Activated CD4-positive, alpha-beta T cell treated with anti-CD3 and anti-CD28 coated beads, Interleukin-10, Interleukin-2, amounts not matched to agents 100 ng/mL and 50 ng/mL, durations not matched to agents 16 hours and 8 hours (primary cell): ENCODE measurements around the gene MAT2B.
"Not testable (repeated sequence)": the region's sequence is repeated elsewhere in the genome, so short reads cannot be mapped to it uniquely, and the experiment has no call there.

ENCODE experiments used
- DNase-seq: peaks from one replicate; pipeline ENCODE4 v3.0.0-alpha.2; 2020

Gene MAT2B

DNA sequence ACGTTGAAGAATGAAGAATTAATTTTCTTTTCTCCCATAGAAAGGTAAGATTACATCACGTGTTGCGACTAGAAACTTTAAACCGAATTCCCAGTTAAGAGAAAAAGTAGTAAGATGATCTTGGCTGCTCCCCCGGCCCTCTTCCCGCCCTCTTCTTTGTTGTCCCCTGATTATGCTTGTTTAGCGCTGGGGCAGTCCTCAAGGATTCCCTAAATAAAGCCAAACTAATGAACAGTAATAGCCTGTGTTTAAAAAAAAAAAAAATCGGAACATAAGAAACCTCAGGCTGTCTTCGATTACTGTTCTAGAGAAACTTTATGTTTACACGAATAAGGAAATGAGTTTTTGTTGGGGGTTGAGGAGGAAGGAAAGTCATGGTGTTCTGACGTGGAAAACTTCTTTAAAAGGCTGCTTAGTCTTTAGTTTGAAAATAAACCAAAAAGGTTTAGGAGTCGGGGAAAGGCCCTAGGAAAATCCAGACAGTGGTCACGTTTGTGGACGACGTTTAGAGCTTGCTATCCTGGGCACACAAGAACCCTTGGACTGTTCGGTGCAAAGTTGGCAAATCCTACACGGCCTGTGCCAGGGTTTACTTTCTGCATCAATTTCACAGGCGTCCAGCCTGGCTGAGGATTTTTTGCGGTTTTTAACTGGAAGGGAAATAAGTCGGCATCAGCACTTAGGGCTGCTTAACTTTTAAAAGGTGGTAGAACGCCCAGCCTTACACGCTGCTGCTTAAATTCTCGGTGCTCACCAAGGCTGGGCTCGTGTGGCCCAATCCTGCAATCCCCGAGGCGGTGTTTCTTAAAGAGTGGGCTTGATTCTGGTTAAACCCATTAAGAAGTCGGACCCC is 1.1 kb upstream of the MAT2B start:
- peak; percentile 57 for DNase-seq

DNA sequence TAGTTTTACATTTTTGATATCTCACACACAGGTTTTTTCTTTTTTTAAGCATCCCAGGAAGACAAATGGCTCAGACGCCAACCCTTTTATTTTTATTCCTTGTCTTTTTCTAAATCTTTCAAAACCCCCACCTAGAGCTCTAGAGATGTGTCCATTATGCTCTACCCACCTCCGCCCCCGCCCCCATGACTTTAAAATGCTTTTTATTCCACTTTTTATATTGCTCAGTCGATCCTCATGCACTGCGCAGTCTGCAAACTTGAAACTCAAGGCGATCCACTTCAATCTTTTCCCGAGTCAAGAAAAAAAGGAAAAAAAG is 411 bp upstream of the MAT2B start:
- no peak for DNase-seq

DNA sequence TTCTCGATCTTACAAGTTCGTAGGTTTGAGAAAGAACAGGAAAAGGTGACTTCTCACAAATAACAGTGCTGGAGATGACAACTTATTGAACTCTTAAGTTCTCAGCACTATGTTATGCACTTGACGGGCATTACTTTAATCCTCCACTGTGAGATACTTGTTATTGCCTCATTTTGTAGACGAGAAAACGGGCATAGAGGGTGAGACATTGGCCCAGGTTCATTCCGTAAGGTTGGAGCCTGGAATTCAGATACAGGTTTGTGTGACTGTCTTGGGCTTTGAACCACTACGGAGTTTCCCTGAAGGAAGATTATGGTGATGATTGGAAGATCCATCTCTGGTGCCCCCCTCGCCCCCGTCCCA is 657 bp downstream of the MAT2B start:
- DNase-seq = no peak

DNA sequence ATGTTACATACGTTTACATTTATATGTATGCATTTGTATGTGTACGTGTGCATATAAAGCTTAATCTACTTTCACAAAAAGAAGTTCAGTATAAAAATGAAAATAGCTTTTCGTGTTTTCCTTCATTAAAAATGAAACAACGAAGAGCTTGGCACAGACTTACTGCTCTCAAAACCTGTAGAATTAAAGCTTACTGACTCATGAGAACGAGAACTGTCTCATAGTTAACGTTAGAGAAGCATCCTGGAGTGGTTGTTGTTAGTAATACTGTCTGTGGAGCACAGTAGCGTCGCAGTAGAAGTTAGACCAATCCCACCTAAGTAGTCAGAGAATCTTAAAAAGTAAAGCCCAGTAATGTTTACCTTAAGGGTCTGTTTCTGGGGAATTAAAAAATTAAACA is 1.3 kb downstream of the MAT2B start:
- DNase-seq = peak; percentile 63

DNA sequence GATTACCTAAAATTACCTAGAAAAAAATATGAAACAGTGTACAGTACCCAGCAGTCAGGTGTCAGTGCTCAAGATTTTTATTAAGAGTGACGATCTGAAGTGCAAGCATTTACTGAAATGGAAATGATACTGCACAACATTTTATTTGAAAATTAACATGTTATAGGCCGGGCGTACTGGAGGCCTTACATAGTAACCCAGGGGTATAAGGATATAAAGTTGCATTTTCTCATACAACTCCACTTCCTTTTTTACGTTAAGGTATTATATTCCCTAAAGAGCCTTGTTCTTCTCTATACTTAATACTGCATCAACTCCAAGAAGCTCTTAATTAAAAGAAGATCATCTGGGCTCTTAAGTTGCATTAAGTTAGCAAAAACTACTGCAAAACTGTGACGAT is 3.3 kb downstream of the MAT2B start:
- no peak for DNase-seq

DNA sequence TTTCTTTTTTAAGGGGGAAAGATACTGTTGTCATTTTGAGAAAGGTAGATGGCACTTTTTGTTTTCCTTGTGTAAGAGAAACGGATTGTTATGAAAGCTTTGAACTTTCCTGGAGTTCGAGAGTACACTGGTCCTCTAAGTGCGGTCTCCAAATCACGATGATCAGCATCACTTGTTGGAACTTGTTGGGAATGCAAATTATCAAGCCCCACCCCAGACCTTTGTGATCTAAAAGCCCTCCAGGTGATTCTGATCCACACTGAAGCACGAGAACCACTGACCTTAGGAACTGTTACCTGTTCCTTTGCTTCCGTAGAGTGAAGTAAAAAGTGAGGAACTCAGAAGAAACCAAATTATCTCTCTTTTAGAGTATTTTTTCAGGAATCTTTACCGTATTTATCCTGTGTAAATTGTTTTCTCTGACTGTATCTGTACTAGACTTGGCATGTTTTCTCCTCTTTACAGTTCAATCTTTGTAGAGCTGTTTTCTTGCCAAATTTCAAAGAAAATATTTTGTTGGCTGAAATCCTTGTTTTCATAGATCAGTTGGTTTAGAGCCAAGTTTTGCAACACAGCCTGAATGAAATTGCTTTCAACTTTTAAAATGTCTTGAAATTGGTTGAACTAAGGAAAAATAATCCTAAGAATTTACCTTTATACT is 4.0 kb downstream of the MAT2B start:
- no peak for DNase-seq

DNA sequence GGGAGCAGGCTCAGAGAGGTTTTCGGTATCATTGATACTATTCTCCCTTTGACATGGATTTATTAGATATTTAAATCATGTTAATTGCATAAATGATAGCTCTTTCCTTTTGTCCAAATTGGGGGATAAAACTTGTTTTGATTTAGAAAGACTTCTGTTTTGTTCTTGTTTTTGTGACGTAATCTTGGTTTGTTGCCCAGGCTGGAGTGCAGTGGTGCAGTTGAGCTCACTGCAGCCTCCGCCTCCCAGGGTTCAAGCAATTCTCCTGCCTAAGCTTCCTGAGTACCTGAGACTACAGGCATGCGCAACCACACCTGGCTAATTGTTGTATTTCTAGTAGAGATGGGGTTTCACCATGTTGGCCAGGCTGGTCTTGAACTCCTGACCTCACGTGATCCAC is 7.1 kb downstream of the MAT2B start:
- DNase-seq = no peak

DNA sequence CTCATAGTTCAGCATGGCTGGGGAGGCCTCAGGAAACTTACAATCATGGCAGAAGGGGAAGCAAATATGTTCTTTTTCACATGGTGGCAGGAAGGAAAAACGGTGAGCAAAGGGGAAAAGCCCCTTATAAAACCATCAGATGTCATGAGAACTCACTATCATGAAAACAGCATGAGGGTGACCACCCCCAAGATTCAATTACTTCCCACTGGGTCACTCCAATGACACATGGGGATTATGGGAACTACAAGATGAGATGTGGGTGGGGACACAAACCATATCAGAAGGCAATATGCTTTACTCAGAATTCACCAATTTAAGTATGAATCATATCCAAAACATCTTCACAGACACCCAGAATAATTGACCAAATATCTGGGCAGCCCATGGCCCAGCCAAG is 19.7 kb downstream of the MAT2B start:
- DNase-seq = no peak

DNA sequence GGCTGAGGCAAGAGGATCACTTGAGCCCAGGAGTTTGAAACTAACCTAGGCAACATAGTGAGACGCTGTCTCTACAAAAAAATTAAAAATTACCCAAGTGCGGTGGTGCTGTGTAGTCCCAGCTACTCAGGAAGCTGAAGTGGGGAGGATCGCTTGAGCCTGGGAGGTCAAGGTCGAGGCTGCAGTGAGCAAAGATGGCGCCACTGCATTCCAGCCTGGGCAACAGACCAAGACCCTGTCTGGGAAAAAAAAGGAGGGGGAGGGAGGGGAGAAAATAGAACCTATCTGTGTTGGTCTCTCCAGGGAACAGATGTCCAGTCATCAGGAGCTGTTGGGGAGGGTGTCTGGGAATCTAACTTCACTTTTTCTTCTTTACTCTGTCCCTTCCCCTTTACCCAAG is 24.3 kb downstream of the MAT2B start:
- DNase-seq = no peak

DNA sequence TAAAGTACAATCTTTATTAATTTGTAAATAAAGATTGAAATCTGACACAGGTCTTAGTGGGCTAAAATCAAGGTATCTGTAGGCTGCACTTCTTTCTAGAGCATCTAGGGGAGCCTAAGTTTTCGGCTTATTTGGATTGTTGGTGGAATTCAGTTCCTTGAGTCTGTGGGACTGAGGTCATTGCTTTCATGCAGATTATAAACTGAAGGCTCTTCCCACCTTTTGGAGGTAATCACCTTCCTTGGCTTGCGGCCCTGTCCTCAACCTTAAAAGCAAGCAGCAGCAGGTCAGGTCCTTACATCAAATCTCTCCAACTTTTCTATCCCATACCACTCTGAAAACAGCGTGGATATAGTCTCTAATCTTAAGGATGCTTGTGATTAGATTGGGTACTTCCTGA is 25.9 kb downstream of the MAT2B start:
- no peak for DNase-seq

DNA sequence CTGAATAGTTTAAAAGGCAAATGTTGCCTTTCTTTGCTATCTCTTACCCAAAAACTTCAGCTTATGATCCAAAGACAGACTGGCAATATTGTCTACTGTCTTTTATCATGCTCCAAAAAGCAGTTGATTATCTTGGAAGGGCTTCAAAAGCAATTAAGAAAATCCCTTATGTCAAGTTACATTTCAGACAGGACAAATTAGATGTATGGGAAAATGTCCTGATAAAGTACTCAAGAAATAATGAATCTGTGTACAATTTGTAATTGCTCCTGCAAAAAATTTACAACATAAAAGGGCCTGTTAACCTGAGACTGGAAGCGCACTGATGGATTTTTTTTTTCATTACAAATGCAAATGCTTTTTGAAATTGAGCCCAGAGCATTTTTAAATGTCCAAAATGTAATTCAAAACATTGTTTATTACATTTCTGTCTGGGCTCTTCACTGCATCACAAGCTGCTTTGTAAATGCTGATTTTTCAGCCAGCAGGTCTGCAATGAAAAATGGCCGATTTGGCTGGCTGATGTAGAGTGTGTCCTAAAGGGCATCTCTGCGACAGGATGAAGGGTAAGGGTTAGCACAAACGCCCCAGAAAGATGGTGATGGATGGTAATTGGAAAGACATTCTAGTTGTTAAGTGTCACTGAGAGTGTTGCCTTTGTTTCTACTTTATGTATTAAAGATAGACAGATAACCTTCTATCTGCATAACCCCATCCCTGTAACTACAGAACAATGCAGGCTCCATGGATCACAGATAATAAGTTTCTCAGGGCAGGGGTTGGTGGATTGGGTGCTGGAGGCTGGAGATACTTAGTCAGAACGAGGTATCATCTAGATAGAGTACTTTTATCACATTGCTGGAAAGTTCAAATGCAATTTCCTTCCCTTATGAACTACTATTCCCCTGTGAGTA is 27.0 kb downstream of the MAT2B start:
- no peak for DNase-seq

DNA sequence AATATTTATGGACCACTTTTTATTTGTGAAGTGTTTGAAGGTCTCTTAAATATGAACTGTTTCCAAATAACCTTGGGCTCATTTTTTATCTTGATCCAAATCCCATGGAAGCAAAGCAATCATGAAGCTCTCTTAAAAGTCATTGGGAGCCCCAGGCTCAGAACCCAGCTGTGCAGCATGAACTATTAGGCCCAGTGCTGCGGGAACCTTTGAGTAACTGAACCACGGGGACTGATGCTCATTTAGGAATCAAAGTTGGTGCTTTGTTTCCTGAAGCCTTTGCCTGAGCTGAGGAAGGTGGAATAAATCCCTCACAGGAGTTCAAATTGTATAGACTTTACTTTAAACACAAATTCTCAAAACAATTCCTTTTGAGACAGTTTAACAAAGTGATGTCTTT is 27.8 kb downstream of the MAT2B start:
- DNase-seq = no peak

DNA sequence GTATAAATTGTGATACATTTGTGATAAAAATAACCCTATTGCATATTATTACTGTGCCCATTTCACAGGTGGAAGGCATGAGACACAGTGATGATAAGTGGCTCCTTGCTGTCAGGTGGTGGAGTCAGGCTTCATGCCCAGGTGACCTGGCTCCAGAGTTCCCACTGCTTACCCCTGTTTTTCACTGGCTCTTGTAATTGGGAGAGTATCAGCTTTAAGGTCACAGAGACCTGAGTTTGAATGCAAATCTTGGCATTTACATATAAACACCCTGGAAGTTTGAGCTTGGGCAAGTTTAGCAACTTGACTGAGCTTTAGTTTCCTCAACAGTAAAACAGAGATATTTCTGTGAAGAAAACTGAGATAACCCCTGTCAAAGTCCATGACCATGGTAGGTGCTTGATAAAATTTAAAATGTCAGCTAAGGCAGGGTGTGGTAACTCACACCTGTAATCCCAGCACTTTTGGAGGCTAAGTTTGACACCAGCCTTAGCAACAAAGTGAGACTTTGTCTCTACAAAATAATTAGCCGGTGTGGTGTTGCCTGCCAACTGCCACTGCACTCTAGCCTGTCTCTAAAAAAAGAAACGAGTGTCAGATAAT is 29.2 kb downstream of the MAT2B start:
- DNase-seq = no peak

DNA sequence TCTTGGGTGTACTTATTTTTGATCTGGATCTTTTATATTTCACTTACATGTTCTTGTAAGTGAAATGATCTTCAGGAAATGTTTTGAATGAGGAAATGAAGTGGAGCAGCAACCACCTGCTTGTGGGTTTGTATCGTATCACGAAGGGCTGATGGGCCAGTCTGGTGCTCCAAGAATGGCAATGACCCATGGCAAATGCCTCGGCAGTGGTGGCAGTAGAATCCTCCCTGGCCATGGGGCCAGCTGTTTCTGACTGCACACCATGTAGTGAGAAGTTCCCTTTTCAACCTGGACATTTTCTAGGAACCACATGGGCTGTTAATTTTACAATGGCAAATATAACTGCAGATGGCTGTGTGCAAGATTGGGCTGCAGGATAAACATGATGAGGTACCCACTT is 29.9 kb downstream of the MAT2B start:
- no peak for DNase-seq

DNA sequence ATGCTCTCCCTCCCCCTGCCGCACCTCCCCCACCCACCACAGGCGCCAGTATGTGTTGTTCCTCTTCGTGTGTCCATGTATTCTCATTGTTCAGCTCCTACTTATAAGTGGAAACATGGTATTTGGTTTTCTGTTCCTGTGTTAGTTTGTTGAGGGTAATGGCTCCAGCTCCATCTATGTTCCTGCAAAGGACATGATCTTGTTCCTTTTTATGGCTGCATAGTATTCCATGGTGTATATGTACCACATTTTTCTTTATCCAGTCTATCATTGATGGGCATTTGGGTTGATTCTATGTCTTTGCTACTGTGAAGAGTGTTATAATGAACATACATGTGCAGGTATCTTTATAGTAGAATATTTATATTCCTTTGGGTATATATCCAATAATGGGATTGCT is 31.0 kb downstream of the MAT2B start:
- DNase-seq = not testable (repeated sequence)

DNA sequence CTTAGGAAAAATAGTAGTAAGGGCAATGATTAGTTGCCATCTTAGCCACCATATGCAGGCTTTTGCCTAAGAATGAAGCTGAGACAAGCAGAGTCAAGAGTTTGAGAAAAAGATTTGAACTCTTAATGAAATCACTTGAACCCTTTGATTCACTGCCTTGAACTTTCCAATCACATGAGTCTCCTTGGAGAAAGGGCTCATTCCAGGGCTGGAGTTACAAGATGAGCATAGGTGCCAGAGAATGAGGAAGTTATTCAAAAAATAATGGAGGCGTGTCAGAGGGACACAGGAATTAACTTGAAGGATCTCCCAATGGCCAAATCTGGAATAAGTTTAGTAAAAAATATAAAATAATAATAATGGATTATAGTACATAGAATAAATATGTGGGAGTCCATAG is 35.3 kb downstream of the MAT2B start:
- DNase-seq = no peak

DNA sequence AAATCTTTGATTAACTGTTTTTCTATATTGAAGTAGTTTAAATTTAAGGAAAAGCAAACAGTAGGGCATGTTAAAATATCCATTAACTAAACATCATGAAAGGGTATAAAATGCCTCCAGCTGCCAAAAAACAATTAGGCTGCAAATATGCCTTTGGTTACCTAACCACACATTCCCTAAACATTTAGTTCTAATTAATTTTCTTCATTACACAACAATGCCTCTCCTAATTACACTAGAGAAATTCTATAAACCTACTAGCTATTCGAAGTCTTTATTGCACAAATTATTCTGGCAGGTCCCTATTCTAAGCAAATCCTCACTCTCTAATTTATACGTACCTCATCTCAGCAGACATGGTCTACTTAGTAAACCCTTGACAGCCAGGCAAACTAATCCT is 37.4 kb downstream of the MAT2B start:
- DNase-seq = no peak

DNA sequence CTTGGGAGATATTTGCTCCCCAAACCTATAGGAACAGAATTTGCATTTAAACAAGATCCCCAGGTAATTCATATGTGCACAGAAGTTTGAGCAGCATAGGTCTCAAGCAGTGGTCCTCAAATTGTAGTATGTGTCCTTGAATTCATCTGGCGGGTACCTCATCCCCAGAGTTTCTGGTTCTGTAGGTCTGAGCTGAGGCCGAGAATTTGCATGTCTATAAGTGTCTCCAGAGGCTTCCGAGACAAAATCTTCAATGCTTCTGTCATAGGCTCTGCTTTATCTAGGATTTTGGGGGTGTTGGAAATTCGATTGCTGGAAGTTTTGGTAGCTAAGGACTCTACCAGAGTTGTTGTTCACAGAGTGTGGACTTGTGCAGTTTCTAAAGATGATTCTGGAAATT is 38.6 kb downstream of the MAT2B start:
- no peak for DNase-seq

DNA sequence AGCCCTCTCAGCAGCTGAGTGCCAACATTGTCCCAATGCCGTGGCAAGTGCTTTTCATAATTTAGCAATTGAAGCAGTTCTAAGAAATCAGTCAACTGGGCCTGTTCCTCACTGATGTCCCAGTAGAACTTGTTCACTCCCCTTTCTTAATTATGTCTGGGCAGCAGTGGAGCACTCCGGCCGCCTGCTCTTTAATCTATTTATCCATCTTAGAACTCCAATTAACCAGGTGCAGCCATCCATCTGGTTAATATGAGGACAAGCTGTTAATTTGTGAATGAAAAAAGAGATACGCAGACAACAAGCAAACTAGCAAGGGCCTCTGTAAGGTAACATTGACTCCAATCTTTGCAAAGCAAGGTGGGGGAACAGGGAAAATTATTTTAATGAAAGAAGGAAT is 39.4 kb downstream of the MAT2B start:
- no peak for DNase-seq

DNA sequence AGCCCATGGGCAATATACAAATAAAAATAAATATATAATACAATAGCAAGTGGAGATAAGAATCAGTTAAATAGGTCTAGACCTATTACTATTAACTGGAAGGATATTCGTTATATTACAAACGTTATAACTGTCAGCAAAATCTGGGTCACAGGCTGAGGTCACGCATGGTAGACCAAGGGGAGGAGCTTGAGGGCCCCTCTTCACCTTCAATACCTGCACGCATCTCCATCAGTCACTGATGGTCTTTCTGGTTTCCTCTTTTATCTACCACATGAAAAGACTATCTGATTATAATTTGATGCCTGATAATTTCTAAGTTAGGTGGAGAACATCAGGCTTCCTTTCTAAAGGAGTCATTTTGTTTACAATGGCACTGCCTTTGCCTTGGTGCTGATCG is 43.2 kb downstream of the MAT2B start:
- DNase-seq = no peak

DNA sequence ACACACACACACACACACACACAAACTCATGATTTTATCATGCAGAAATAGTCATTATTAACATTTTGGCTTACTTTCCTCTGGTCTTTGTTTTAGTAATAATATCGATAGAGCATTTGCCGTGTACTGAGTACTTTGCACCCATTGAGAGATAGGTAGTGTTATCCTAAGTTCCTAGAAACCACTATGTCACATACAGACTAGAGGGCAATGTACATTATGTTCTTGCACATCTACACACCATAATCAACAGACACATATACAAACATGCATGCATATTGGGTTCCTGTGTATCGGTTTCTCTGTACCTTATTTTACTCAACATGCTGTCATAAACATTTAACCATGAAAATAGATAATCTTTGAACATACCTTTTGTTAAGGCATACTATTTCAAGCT is 45.7 kb downstream of the MAT2B start:
- DNase-seq = no peak

DNA sequence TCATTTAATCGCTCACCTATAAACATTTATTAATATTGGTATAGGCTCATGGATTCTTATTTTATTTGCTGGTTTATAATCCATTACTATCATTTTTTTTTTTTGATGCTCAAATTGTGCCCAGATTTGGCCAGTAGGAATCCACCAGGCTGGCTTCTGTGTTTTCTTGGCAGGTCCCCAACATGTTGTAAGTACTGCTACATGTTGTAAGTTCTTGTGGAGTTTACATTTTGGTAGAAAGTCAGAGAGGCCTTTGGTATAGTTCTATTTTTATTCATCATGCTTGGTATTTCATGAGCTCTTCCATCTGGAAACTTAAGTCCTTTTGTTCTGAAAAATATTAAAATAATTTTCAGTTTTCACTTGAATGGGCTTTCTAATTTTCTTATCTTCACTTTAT is 47.1 kb downstream of the MAT2B start:
- no peak for DNase-seq

DNA sequence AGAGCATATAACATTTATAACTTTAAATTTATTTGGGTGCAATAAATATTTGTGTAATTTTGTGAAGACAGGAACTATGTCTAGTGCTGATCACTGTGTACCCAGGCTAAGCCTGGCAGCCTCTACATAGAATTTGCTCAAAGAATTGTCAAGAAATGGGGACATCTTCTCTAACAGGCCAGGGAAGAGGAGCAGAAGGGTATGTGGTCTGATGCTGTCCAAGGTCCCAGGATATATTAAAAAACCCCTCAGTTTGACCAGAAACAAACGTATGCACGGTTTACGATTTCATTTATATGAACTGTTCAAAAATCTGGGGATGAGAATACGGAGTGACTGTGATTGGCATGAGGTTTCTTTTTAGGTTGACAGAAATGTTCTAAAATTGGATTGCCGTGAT is 55.9 kb downstream of the MAT2B start:
- no peak for DNase-seq

DNA sequence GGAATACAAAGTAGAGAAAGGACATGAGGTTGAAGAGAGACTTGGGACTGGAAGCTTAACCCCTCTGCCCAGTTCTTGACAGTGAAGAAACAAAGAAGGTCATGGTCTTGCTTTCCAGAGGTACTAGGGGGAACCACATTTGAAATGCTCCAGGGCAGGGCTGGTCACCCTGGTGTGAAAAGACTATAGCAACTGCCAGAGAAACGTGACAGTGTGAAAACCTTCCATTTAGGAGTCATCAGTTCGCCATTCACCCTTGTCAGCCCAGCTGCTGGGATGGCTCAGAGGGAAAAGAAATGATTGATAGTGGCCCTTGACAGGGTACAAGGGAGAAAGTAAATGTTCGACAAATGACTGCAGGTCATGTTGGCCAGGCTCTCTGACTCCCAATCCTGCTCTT is 56.7 kb downstream of the MAT2B start:
- no peak for DNase-seq
